Activated CD4-positive, CD25-positive, alpha-beta regulatory T cell (primary cell): Measurements from ENCODE around the gene SCNN1A.

Experiments used
- DNase-seq, 4 experiments: peaks; one replicate each; lab custom pipeline; 2025; lab: John Stamatoyannopoulos, UW

Gene SCNN1A

GRCh38 chr12:6375269-6376078, at the start of gene SCNN1A:
TSS of gene SCNN1A (minus strand) at chr12:6375563. CDS start at chr12:6374783, 780 bp downstream.
- DNase-seq, result no peak

GRCh38 chr12:6424866-6425265, 49.5 kb upstream of the SCNN1A start:
- DNase-seq, result no peak

- no peak for DNase-seq
These were observed 48.6 kb upstream of the SCNN1A start for GRCh38 chr12:6424008-6424347.

GRCh38 chr12:6423267-6424007, 48.1 kb upstream of the SCNN1A start:
- peak in 3 of 4 experiments; percentile 48 to 55 (median 54) for DNase-seq

- no peak for DNase-seq
These were observed 45.0 kb upstream of the SCNN1A start for GRCh38 chr12:6420364-6420763.

- no peak for DNase-seq
These were observed 43.4 kb upstream of the SCNN1A start for GRCh38 chr12:6418796-6419195.

- DNase-seq, result no peak
These were observed 41.2 kb upstream of the SCNN1A start for GRCh38 chr12:6416596-6416995.

- no peak for DNase-seq
These were observed 32.0 kb upstream of the SCNN1A start for GRCh38 chr12:6407236-6407954.

- no peak for DNase-seq
These were observed 30.6 kb upstream of the SCNN1A start for GRCh38 chr12:6405963-6406362.

GRCh38 chr12:6404390-6404789, 29.0 kb upstream of the SCNN1A start:
- no peak for DNase-seq

GRCh38 chr12:6399884-6400644, 24.7 kb upstream of the SCNN1A start:
- DNase-seq, result no peak

GRCh38 chr12:6396031-6396430, 20.7 kb upstream of the SCNN1A start:
- DNase-seq, result no peak

- no peak for DNase-seq
These were observed 19.0 kb upstream of the SCNN1A start for GRCh38 chr12:6394398-6394797.

GRCh38 chr12:6393109-6393508, 17.7 kb upstream of the SCNN1A start:
- DNase-seq, result no peak

GRCh38 chr12:6392504-6392903, 17.1 kb upstream of the SCNN1A start:
- DNase-seq, result no peak

- DNase-seq, result no peak
These were observed 15.7 kb upstream of the SCNN1A start for GRCh38 chr12:6391013-6391412.

GRCh38 chr12:6390084-6390799, 14.9 kb upstream of the SCNN1A start:
- DNase-seq, result no peak

GRCh38 chr12:6387541-6387940, 12.2 kb upstream of the SCNN1A start:
- DNase-seq, result no peak

GRCh38 chr12:6386491-6386890, 11.1 kb upstream of the SCNN1A start:
- no peak for DNase-seq

- no peak for DNase-seq
These were observed 10.7 kb upstream of the SCNN1A start for GRCh38 chr12:6386038-6386437.
